ENCODE data around the gene RIN2. TPM values are rescaled to one million over a fixed set of nuclear protein-coding genes. Genes with fewer than 3 reads are reported as not detected.
A peak's percentile ranks its signal among the peaks of the same experiment; 100 is the strongest.

RIN2 gene
- total RNA-seq, 4 donors from 2014 or later, result 65.2 to 181 (median 149) TPM

DNA sequence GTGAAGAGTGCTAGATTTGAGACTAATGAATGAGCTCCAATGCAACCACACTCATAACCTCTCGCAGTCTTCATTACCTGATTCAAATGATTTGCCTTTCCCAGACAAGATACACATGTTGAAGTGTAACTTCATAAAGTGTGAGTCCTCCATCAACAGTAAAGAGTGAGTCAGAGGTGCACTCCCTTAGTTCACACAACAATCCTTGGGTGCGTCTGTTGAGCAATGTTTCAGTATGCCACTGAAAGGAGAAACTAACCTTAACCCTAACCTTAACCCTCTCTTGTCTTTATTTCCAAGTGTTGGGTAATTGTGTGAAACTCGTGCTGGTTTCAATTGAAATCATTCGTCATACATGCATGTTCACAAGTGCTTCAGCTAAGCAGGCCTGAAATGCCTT, 21.0 kb upstream of the RIN2 start:
- TF ChIP-seq POLR2A (IDR thresholded peaks at IDR 0.05), result no peak
- TF ChIP-seq, protein P1, sequence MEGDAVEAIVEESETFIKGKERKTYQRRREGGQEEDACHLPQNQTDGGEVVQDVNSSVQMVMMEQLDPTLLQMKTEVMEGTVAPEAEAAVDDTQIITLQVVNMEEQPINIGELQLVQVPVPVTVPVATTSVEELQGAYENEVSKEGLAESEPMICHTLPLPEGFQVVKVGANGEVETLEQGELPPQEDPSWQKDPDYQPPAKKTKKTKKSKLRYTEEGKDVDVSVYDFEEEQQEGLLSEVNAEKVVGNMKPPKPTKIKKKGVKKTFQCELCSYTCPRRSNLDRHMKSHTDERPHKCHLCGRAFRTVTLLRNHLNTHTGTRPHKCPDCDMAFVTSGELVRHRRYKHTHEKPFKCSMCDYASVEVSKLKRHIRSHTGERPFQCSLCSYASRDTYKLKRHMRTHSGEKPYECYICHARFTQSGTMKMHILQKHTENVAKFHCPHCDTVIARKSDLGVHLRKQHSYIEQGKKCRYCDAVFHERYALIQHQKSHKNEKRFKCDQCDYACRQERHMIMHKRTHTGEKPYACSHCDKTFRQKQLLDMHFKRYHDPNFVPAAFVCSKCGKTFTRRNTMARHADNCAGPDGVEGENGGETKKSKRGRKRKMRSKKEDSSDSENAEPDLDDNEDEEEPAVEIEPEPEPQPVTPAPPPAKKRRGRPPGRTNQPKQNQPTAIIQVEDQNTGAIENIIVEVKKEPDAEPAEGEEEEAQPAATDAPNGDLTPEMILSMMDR (IDR thresholded peaks at IDR 0.05), result no peak
- peak overlapping the region in 2 of 4 donors; percentile 46 to 68 for H3K27ac ChIP-seq
- peak in 1 of 3 donors; percentile 66 for DNase-seq

DNA sequence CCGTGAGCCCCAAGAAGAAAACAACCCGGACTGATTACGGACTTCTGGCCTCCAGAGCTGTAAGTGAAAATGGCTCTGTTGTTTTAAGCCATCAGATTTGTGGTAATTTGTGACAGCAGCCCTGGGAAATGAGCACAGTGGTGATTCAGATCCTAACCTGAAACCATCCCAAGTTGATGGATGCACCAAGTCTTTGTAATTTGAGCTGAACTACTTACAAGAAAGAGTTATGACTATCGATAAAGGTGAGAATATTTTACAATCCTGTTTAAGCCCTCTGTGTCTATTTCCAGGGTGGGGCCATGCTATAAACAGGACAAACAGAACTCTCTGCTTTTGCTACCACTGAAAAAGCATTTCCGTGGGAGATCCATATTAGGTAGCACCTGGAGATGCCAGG, 19.1 kb upstream of the RIN2 start:
- Histone ChIP-seq H3K4me3 (no peak overlapping the region), H3K9me3 (no peaks in the 10 kb centered on the region), H3K36me3 (no peaks in the 10 kb centered on the region), H3K27me3 (no peaks in the 10 kb centered on the region), H3K4me1 (peaks cover 0 to 24% (median 0%) of the 10 kb centered on the region in 4 donors), H3K27ac (no peak overlapping the region)
- no peak for DNase-seq
- TF ChIP-seq, protein P1 (IDR thresholded peaks at IDR 0.05), result no peak
- TF ChIP-seq POLR2A (IDR thresholded peaks at IDR 0.05), result no peak

More for the DNA sequence above, 21.0 kb upstream of the RIN2 start:
- Histone ChIP-seq H3K9me3 (no peaks in the 10 kb centered on the region), H3K4me1 (peaks cover 0 to 24% (median 0%) of the 10 kb centered on the region in 4 donors), H3K4me3 (no peak overlapping the region), H3K36me3 (no peaks in the 10 kb centered on the region), H3K27me3 (no peaks in the 10 kb centered on the region)

DNA sequence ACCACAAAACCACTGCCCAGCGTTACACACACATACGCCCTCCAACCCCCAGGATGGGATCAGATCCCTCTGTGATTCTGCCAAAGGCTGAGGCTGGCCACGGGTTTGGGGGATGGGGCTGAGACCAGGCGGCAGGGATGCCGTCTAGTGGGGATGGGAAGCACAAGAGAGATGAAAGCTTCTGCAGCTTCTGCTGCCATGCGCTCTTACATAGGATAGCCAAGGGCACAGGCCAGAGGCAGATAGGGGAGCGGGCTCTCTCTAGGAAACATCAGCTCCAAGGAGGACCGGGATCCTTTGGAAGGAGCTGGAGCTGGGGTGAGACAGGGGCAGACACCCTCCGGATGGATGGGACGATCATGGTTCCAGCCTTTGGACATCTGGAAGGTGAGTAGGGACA, 18.7 kb upstream of the RIN2 start:
- TF ChIP-seq, protein P1 (IDR thresholded peaks at IDR 0.05), result no peak
- TF ChIP-seq POLR2A (IDR thresholded peaks at IDR 0.05), result no peak
- Histone ChIP-seq H3K4me1 (peaks cover 0 to 24% (median 0%) of the 10 kb centered on the region in 4 donors), H3K27ac (no peak overlapping the region), H3K9me3 (no peaks in the 10 kb centered on the region), H3K4me3 (no peak overlapping the region), H3K27me3 (no peaks in the 10 kb centered on the region), H3K36me3 (no peaks in the 10 kb centered on the region)
- DNase-seq, result peak in 1 of 3 donors; percentile 36

DNA sequence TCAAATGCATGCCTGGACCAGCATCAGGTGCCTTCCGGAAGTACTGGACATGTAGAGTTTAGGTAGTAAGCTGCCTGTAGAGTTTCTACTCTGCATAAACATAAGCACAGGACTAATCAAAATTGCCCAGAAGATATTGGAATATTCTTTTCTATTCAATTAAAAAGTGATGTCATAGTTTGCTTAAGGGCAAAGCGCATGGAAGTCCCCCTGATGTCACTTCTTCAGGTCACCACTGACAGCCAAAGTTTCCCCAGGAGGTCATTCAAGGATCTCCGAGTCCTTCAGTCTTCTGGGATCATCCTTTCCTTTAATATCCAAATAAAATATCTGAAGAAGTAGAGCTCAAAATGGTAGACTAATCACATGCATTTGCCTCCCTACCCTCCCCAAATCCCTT, 17.5 kb upstream of the RIN2 start:
- Histone ChIP-seq H3K4me3 (no peak overlapping the region), H3K4me1 (peaks cover 0 to 18% (median 0%) of the 10 kb centered on the region in 4 donors), H3K36me3 (no peaks in the 10 kb centered on the region), H3K9me3 (no peaks in the 10 kb centered on the region), H3K27ac (no peak overlapping the region), H3K27me3 (no peaks in the 10 kb centered on the region)
- TF ChIP-seq POLR2A (IDR thresholded peaks at IDR 0.05), result no peak
- TF ChIP-seq, protein P1 (IDR thresholded peaks at IDR 0.05), result no peak
- no peak for DNase-seq

DNA sequence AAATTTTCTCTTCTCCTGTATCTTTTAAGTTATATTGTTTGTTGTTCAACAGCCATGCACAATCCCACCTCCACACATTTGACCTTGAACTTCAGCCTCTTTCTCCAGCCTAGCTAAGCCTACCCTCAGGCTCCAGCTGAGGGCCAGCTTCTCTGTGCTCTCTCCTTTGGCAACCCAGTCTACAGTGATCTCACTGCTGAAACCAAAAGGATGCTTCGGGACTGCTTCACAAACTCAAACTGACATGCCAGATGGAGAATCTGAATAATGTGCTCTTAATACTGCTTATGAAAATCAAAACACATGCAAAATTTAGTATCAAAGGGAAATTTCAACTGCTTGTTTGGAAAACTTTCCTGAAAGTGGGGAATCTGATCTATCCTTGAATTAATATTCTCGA, 16.1 kb upstream of the RIN2 start:
- TF ChIP-seq, protein P1 (IDR thresholded peaks at IDR 0.05), result no peak
- H3K4me1 ChIP-seq, result peaks cover 0 to 4% (median 0%) of the 10 kb centered on the region in 4 donors
- peaks cover 0 to 2% (median 0%) of the 10 kb centered on the region in 4 donors for H3K9me3 ChIP-seq
- H3K36me3 ChIP-seq, result no peaks in the 10 kb centered on the region
- DNase-seq, result no peak
- no peaks in the 10 kb centered on the region for H3K27me3 ChIP-seq
- no peak overlapping the region for H3K27ac ChIP-seq
- no peak overlapping the region for H3K4me3 ChIP-seq

Data from Peyer's patch (tissue), 4 donors.